A673 (cell line): Measurements from ENCODE around the gene FOXN3.

Experiments
- CTCF ChIP-seq: fragments of 300-800, 200-600 bp; sonication (generic); conservative IDR thresholded peaks from 2 replicates; pipeline ENCODE4 v1.5.1; 2017; ENCODE audit warnings: low read depth, mild to moderate bottlenecking, antibody characterized with exemption, low read length, moderate library complexity, mixed read lengths
- EZH2 ChIP-seq: fragments of 200-600 bp; sonication (generic); IDR thresholded peaks from 2 replicates; pipeline ENCODE4 v1.6.1; 2017; ENCODE audit warnings: borderline replicate concordance, low read depth, mild to moderate bottlenecking, mixed read lengths, antibody characterized with exemption, low read length; ENCODE audit not compliant: poor library complexity, severe bottlenecking

DNA sequence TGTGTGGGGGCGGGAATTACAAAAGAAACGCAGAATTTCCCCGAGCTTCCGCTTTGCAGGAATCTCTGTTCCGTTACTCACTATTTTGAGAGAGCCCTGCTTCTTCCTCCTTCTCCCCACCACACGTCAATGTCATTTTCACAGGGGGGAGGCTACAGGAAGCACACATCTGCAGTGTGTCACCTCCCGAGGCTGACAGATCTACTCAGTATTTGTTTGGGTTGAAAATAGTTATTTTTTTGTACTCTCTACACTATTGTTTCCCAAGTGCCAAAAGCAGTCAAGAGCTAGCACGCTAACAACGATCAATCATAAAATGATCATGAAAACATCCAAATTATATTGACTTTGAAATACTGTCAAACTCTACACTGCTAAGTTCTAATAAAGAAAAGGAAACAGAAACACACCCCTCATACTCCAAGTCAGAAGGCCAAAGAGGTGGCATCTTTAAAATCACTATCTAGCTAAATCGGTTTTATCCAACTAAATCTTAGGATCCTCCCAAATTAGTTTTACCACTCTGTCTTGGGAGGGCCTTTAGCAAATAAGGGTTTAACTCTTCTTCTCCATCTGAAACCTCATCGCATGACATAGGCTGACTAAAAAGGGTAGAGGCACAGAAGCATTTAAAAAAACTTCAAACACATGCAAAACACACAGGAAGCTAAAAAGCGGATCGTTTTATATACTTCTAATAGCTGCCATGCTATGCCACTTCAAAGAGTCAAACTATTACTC, 51.8 kb downstream of the FOXN3 start:
- TF ChIP-seq EZH2, result no peak
- no peak for TF ChIP-seq CTCF
